OCI-LY1 (cell line): Measurements from ENCODE around the gene CIB4.

ENCODE experiments used
- CTCF ChIP-seq: fragments of 200-600 bp; sonication (generic), shearing (Covaris generic); IDR thresholded peaks from 2 replicates; pipeline ENCODE4 v1.5.1; 2017; ENCODE audit warnings: mild to moderate bottlenecking, antibody characterized with exemption, low read length, moderate library complexity, mixed read lengths
- EZH2 ChIP-seq: fragments of 200-600 bp; sonication (generic), shearing (Covaris generic); IDR thresholded peaks from 2 replicates; pipeline ENCODE4 v1.8.0; 2017; ENCODE audit warnings: borderline replicate concordance, mixed run types, mild to moderate bottlenecking, antibody characterized with exemption, low read length, moderate library complexity, mixed read lengths

GRCh38 chr2:26620031-26620605 lies 21.0 kb downstream of the CIB4 start:
- no peak for TF ChIP-seq CTCF
- no peak for TF ChIP-seq EZH2
